Neural cell (in vitro differentiated cells): ENCODE measurements around the gene ZNF512B. TPM values are rescaled to one million over a fixed set of nuclear protein-coding genes. Genes with fewer than 3 reads are reported as not detected.

Experiments used
- H2AFZ ChIP-seq: fragments of 200-600, 300-800 bp; sonication (generic), shearing (Covaris generic); 2 replicates; pipeline ENCODE4 v1.6.0; 2014; ENCODE audit warnings: low read depth, mild to moderate bottlenecking, antibody characterized with exemption, low read length, moderate library complexity
- H3F3A ChIP-seq: fragments of 200-600 bp; shearing (Covaris generic); 2 replicates; pipeline ENCODE4 v1.6.1; 2016; ENCODE audit warnings: mild to moderate bottlenecking, moderate library complexity, mixed read lengths, antibody characterized with exemption, low read length; ENCODE audit not compliant: insufficient read depth, poor library complexity, severe bottlenecking
- H3K27ac ChIP-seq: fragments of 200-600, 300-800 bp; sonication (generic), shearing (Covaris generic); 2 replicates; pipeline ENCODE4 v1.5.1; 2014; ENCODE audit warnings: mild to moderate bottlenecking, low read length, moderate library complexity
- H3K27me3 ChIP-seq: fragments of 300-800, 200-600 bp; sonication (generic), shearing (Covaris generic); 2 replicates; pipeline ENCODE4 v1.6.0; 2014; ENCODE audit warnings: mild to moderate bottlenecking, low read depth, low read length, moderate library complexity; ENCODE audit not compliant: insufficient read depth
- H3K36me3 ChIP-seq: fragments of 300-800, 200-600 bp; sonication (generic), shearing (Covaris generic); 2 replicates; pipeline ENCODE4 v1.5.1; 2014; ENCODE audit warnings: mild to moderate bottlenecking, antibody characterized with exemption, low read length, moderate library complexity; ENCODE audit not compliant: insufficient read depth
- H3K4me2 ChIP-seq: fragments of 300-800, 200-600 bp; sonication (generic), shearing (Covaris generic); 2 replicates; pipeline ENCODE4 v1.6.0; 2014; ENCODE audit warnings: mild to moderate bottlenecking, low read length
- H3K4me3 ChIP-seq: fragments of 300-800, 200-600 bp; sonication (generic), shearing (Covaris generic); 2 replicates; pipeline ENCODE4 v1.5.1; 2014; ENCODE audit warnings: mild to moderate bottlenecking, low read length, moderate library complexity
- H3K79me2 ChIP-seq: fragments of 200-600 bp; shearing (Covaris generic); replicated peaks from 2 replicates; pipeline ENCODE4 v1.6.0; 2014; ENCODE audit warnings: mild to moderate bottlenecking, low read length, moderate library complexity; ENCODE audit not compliant: insufficient read depth
- H3K9ac ChIP-seq: fragments of 300-800, 200-600 bp; sonication (generic), shearing (Covaris generic); 2 replicates; pipeline ENCODE4 v1.6.1; 2016; ENCODE audit warnings: mild to moderate bottlenecking, low read length, mixed read lengths
- H3K9me2 ChIP-seq: fragments of 200-600 bp; shearing (Covaris generic); 2 replicates; pipeline ENCODE4 v1.6.1; 2016; ENCODE audit warnings: mild to moderate bottlenecking, low read length, mixed read lengths; ENCODE audit not compliant: insufficient read depth
- H3K9me3 ChIP-seq: fragments of 200-600, 300-800 bp; sonication (generic), shearing (Covaris generic); 2 replicates; pipeline ENCODE4 v1.6.1; 2016; ENCODE audit warnings: mild to moderate bottlenecking, mixed run types, low read length, moderate library complexity, mixed read lengths
- H4K20me1 ChIP-seq: fragments of 200-600 bp; shearing (Covaris generic); 2 replicates; pipeline ENCODE4 v1.6.1; 2016; ENCODE audit warnings: mild to moderate bottlenecking, mixed run types; ENCODE audit not compliant: insufficient read depth
- CTCF ChIP-seq: fragments of 450-650 bp; IDR thresholded peaks from 2 replicates; pipeline ENCODE4 v1.5.1; 2014; ENCODE audit warnings: antibody characterized with exemption, mild to moderate bottlenecking, moderate library complexity; ENCODE audit not compliant: poor library complexity, severe bottlenecking
- EP300 ChIP-seq: fragments of 450-650 bp; conservative IDR thresholded peaks from 2 replicates; pipeline ENCODE4 v1.6.1; 2014; ENCODE audit warnings: antibody characterized with exemption, mild to moderate bottlenecking, moderate library complexity; ENCODE audit not compliant: poor library complexity, severe bottlenecking
- EZH2 ChIP-seq: fragments of 200-600, 300-800 bp; shearing (Covaris generic), sonication (generic); IDR thresholded peaks from 2 replicates; pipeline ENCODE4 v1.6.1; 2014; ENCODE audit warnings: antibody characterized with exemption, low read length, borderline replicate concordance, mild to moderate bottlenecking; ENCODE audit not compliant: insufficient read depth, poor library complexity, severe bottlenecking
- MXI1 ChIP-seq: fragments of 450-650 bp; conservative IDR thresholded peaks from 2 replicates; pipeline ENCODE4 v1.6.1; 2014; ENCODE audit warnings: antibody characterized with exemption, mild to moderate bottlenecking; ENCODE audit not compliant: poor library complexity, severe bottlenecking
- POLR2AphosphoS5 ChIP-seq: IDR thresholded peaks from 2 replicates; pipeline ENCODE4 v1.6.1; 2012
- RAD21 ChIP-seq: fragments of 450-650 bp; conservative IDR thresholded peaks from 2 replicates; pipeline ENCODE4 v1.6.1; 2014; ENCODE audit warnings: antibody characterized with exemption, mild to moderate bottlenecking, moderate library complexity
- REST ChIP-seq: IDR thresholded peaks from 2 replicates; pipeline ENCODE4 v1.6.1; 2012; ENCODE audit warnings: borderline replicate concordance
- SMC3 ChIP-seq: fragments of 450-650 bp; conservative IDR thresholded peaks from 2 replicates; pipeline ENCODE4 v1.6.1; 2014; ENCODE audit warnings: antibody characterized with exemption, mild to moderate bottlenecking, moderate library complexity; ENCODE audit not compliant: poor library complexity
- TAF1 ChIP-seq: IDR thresholded peaks from 2 replicates; pipeline ENCODE4 v1.6.1; 2012; ENCODE audit warnings: low read depth
- polyA plus RNA-seq: library from polyadenylated mRNA; depleted of rRNA; stranded (reverse); fragments of >200 nt; gene quantifications from 2 replicates; pipeline ENCODE4 v1.2.3, GENCODE V29; 2014

ZNF512B gene
- polyA plus RNA-seq, 1 donor from 2014 or later: 25.7 TPM

GRCh38 chr20:63940071-63940471, 29.7 kb downstream of the ZNF512B start:
- Histone ChIP-seq H3K9me2 (no peaks in the 10 kb centered on the region), H3K79me2 (no peaks in the 10 kb centered on the region), H3K4me2 (no peak overlapping the region), H2AFZ (no peak overlapping the region), H3K27me3 (no peaks in the 10 kb centered on the region), H3K9ac (no peak overlapping the region), H3K9me3 (no peaks in the 10 kb centered on the region), H3K4me3 (no peak overlapping the region), H3K27ac (no peak overlapping the region), H3F3A (no peaks in the 10 kb centered on the region), H3K36me3 (no peaks in the 10 kb centered on the region), H4K20me1 (no peaks in the 10 kb centered on the region)
- no peak for TF ChIP-seq EZH2
- no peak for TF ChIP-seq POLR2AphosphoS5
- no peak for TF ChIP-seq SMC3
- TF ChIP-seq MXI1: no peak
- no peak for TF ChIP-seq EP300
- TF ChIP-seq RAD21: no peak
- TF ChIP-seq TAF1: no peak

- no peaks in the 10 kb centered on the region for H3K79me2 ChIP-seq
- H3F3A ChIP-seq: no peaks in the 10 kb centered on the region
- no peak for TF ChIP-seq RAD21
- TF ChIP-seq TAF1: no peak
- no peak for TF ChIP-seq REST
- TF ChIP-seq EP300: no peak
- no peak for TF ChIP-seq EZH2
- no peak for TF ChIP-seq MXI1
- TF ChIP-seq POLR2AphosphoS5: no peak
- TF ChIP-seq CTCF: no peak
- TF ChIP-seq SMC3: no peak
- H3K4me2 ChIP-seq: no peak overlapping the region
- no peaks in the 10 kb centered on the region for H3K9me3 ChIP-seq
- H4K20me1 ChIP-seq: no peaks in the 10 kb centered on the region
- H3K9me2 ChIP-seq: no peaks in the 10 kb centered on the region
- no peaks in the 10 kb centered on the region for H3K36me3 ChIP-seq
- H3K9ac ChIP-seq: no peak overlapping the region
- no peak overlapping the region for H3K27ac ChIP-seq
- no peak overlapping the region for H2AFZ ChIP-seq
- no peak overlapping the region for H3K4me3 ChIP-seq
- H3K27me3 ChIP-seq: no peaks in the 10 kb centered on the region
Measured at GRCh38 chr20:63939061-63939935, 30.4 kb downstream of the ZNF512B start.
